Neural crest cell (in vitro differentiated cells): ENCODE data around the gene TTC39B. TPM values are rescaled to one million over a fixed set of nuclear protein-coding genes. Genes with fewer than 3 reads are reported as not detected.

Experiments
- DNase-seq: peaks from one replicate; pipeline ENCODE4 v3.0.0; 2021; ENCODE audit warnings: low read depth, mixed read lengths, low spot score
- H3K27ac Mint-ChIP-seq: one replicate; pipeline ENCODE4 v1.8.0; 2021; ENCODE audit warnings: mild to moderate bottlenecking, mixed read lengths; ENCODE audit not compliant: unreplicated experiment
- H3K27me3 Mint-ChIP-seq: 2 replicates; pipeline ENCODE4 v1.8.0; 2021; ENCODE audit warnings: low read depth, mild to moderate bottlenecking, mixed read lengths
- H3K36me3 Mint-ChIP-seq: 2 replicates; pipeline ENCODE4 v1.8.0; 2021; ENCODE audit warnings: low read depth, mild to moderate bottlenecking, mixed read lengths
- H3K4me1 Mint-ChIP-seq: 2 replicates; pipeline ENCODE4 v1.8.0; 2021; ENCODE audit warnings: mixed read lengths
- H3K4me3 Mint-ChIP-seq: one replicate; pipeline ENCODE4 v1.8.0; 2021; ENCODE audit warnings: mild to moderate bottlenecking, mixed read lengths
- H3K9me3 Mint-ChIP-seq: 2 replicates; pipeline ENCODE4 v1.8.0; 2021; ENCODE audit warnings: mixed read lengths
- CTCF ChIP-seq: fragments of 200-600 bp; sonication (generic); conservative IDR thresholded peaks from 2 replicates; pipeline ENCODE4 v1.5.0; 2021; ENCODE audit warnings: antibody characterized with exemption, mild to moderate bottlenecking
- total RNA-seq: library from RNA; stranded (reverse); gene quantifications from 2 replicates; pipeline ENCODE4 v1.2.1, GENCODE V29; 2021

The TTC39B gene
- total RNA-seq, 1 donor from 2014 or later = 3.7 TPM

- Mint-ChIP-seq H3K36me3 (no peaks in the 10 kb centered on the region), H3K4me3 (no peak overlapping the region), H3K27ac (no peak overlapping the region)
Measured at GRCh38 chr9:15277400-15278090, 29.5 kb downstream of the TTC39B start.

GRCh38 chr9:15276328-15276938, 30.6 kb downstream of the TTC39B start:
- no peak for DNase-seq
- H3K36me3 Mint-ChIP-seq = no peaks in the 10 kb centered on the region
- no peaks in the 10 kb centered on the region for H3K4me1 Mint-ChIP-seq
- H3K4me3 Mint-ChIP-seq = no peak overlapping the region
- H3K27me3 Mint-ChIP-seq = no peaks in the 10 kb centered on the region
- TF ChIP-seq CTCF = no peak
- H3K9me3 Mint-ChIP-seq = no peaks in the 10 kb centered on the region
- H3K27ac Mint-ChIP-seq = no peak overlapping the region

More at GRCh38 chr9:15277400-15278090, 29.5 kb downstream of the TTC39B start:
- no peak for DNase-seq
- H3K9me3 Mint-ChIP-seq = no peaks in the 10 kb centered on the region
- H3K4me1 Mint-ChIP-seq = no peaks in the 10 kb centered on the region
- H3K27me3 Mint-ChIP-seq = no peaks in the 10 kb centered on the region
- TF ChIP-seq CTCF = peak; percentile 60

GRCh38 chr9:15274425-15274824, 32.6 kb downstream of the TTC39B start:
- no peak for TF ChIP-seq CTCF
- Mint-ChIP-seq H3K4me1 (no peaks in the 10 kb centered on the region), H3K36me3 (no peaks in the 10 kb centered on the region), H3K9me3 (no peaks in the 10 kb centered on the region), H3K27ac (no peak overlapping the region), H3K4me3 (no peak overlapping the region), H3K27me3 (no peaks in the 10 kb centered on the region)
- DNase-seq = no peak

GRCh38 chr9:15272377-15272928, 34.6 kb downstream of the TTC39B start:
- DNase-seq = no peak
- no peak for TF ChIP-seq CTCF
- H3K36me3 Mint-ChIP-seq = no peaks in the 10 kb centered on the region
- no peak overlapping the region for H3K27ac Mint-ChIP-seq
- no peaks in the 10 kb centered on the region for H3K4me1 Mint-ChIP-seq
- no peak overlapping the region for H3K4me3 Mint-ChIP-seq
- H3K27me3 Mint-ChIP-seq = no peaks in the 10 kb centered on the region
- H3K9me3 Mint-ChIP-seq = no peaks in the 10 kb centered on the region

GRCh38 chr9:15271403-15271802, 35.6 kb downstream of the TTC39B start:
- H3K4me3 Mint-ChIP-seq = no peak overlapping the region
- H3K4me1 Mint-ChIP-seq = no peaks in the 10 kb centered on the region
- no peak for TF ChIP-seq CTCF
- H3K9me3 Mint-ChIP-seq = no peaks in the 10 kb centered on the region
- H3K27ac Mint-ChIP-seq = no peak overlapping the region
- no peak for DNase-seq
- H3K36me3 Mint-ChIP-seq = no peaks in the 10 kb centered on the region
- H3K27me3 Mint-ChIP-seq = no peaks in the 10 kb centered on the region
